ENCODE data around the gene TNC. TPM values are rescaled to one million over a fixed set of nuclear protein-coding genes. Genes with fewer than 3 reads are reported as not detected.

TNC gene
- total RNA-seq, 2 donors from 2014 or later = 35.4 to 92.5 TPM

DNA sequence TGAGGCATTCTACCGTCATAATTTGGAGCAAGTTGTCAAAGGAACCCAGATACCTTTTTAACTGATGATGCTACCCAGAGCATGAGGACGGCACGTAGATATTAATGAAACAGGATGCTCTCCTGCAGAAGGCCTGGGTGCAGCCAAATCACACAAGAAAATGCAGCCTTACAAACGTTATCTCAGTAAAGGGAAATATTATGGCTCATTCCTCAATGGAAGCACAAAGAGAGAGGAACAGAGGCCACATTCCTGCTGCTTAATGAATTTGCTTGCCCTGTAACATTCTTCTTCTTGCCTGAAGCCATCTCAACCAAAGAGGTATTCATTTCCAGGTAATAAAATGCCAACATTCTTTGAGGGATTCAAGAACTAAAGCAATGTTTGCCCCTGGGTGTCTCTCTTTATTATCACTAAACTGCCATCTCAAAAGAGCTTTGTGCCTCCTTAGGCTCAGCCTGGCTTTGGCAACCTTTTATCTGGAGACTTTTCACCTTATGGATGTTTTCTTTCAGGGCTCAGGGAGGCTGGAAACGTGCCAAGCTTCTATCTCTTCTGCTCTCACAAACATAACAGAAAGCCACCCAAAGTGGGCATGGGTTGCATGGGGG lies 92.9 kb downstream of the TNC start:
- Histone ChIP-seq H3K27ac (no peak overlapping the region), H3K4me3 (no peak overlapping the region), H3K27me3 (replicated peaks; ENCODE audit: insufficient read depth) (no peaks in the 10 kb centered on the region), H3K4me1 (replicated peaks) (no peaks in the 10 kb centered on the region), H3K9me3 (no peaks in the 10 kb centered on the region), H3K36me3 (no peaks in the 10 kb centered on the region)
- intact Hi-C loops (cut with DNase I) = no loop called here
- DNase-seq (ENCODE audit: low spot score) = no peak
- TF ChIP-seq POLR2AphosphoS5 (IDR thresholded peaks at IDR 0.05) (peak; percentile 13), POLR2A (IDR thresholded peaks at IDR 0.05) (no peak)
- WGBS = 34% methylated on average over 5 of the region's 5 CpGs

DNA sequence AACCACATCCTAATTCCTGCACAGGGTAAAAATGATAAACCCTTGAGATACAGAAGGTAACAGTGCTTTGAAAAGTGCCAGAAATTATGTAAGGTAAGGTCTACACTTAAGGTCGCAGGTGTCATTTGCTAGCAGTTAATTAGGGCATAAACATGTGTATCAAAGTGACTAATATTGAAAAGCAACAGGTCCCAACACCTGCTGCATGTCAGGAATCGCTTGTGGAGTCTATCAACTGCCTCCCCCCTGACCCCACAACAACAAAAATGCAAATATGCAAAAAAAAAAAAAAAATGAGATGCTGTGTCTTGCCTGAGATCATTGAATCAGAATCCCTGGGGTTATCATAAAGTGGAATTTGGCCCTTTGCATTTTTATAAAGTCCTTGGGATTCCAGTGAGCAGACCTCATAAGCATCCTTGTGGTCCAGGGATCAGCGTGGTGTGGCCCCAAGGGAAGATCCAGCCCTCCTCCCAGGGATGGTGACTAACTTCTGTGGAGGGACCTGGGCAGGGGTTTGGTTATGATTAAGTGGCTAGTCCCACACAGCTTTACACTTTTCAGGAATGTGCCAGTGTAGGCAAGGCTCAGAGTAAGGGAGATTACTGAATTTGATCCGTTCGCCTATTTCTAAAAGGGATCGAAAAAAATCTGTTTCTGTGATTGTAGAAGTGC lies 95.1 kb downstream of the TNC start:
- TF ChIP-seq, protein P1, sequence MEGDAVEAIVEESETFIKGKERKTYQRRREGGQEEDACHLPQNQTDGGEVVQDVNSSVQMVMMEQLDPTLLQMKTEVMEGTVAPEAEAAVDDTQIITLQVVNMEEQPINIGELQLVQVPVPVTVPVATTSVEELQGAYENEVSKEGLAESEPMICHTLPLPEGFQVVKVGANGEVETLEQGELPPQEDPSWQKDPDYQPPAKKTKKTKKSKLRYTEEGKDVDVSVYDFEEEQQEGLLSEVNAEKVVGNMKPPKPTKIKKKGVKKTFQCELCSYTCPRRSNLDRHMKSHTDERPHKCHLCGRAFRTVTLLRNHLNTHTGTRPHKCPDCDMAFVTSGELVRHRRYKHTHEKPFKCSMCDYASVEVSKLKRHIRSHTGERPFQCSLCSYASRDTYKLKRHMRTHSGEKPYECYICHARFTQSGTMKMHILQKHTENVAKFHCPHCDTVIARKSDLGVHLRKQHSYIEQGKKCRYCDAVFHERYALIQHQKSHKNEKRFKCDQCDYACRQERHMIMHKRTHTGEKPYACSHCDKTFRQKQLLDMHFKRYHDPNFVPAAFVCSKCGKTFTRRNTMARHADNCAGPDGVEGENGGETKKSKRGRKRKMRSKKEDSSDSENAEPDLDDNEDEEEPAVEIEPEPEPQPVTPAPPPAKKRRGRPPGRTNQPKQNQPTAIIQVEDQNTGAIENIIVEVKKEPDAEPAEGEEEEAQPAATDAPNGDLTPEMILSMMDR (IDR thresholded peaks at IDR 0.05) = no peak
- TF ChIP-seq POLR2A (IDR thresholded peaks at IDR 0.05) (no peak), POLR2AphosphoS5 (IDR thresholded peaks at IDR 0.05) (no peak)

DNA sequence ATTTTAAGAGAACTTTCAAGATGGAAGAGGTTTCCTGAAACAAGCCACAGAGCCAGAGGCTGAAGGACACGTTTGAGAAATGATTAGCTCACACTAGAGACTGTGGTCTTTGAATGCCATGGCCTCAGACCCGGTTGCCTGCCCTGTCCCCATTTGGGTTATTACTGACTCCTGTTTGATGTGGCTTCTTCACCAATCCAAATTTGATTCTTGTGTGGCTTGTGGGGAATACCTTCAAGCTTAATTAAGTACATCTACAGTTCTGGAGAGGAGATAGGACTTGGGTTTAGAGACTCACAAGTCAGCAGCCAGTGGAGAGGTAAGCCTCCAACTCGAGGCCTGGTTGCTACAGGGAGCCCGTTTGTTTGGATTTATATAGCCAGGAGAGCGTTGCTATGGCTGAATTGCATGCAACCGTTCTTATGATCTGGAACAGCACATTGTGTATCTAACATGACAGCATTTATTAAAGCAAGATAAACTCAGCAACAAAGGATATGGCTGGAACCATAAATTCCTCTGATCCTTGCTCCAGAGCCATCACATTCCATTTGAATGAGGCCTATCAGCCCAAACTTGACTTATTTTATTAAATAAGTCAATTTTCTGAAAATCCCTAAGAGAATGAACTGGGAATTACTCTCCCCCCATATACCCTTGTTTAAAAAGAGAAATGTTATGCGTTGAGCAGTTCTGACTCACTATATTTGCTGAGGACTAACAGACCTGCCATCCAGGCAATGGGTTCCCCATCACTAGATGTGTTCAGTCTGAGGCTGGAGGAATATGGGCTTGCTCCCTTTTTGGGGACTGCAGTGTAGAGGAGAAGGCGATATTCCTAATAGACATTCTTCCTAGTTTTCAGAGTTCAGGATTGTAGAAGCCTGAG lies 99.2 kb downstream of the TNC start:
- intact Hi-C loops (cut with DNase I) = loop anchor here (10.0 kb wide), 1 partner anchor 614 kb away; no protein-coding TSS in a partner anchor
- Histone ChIP-seq H3K27me3 (replicated peaks; ENCODE audit: insufficient read depth) (no peaks in the 10 kb centered on the region), H3K27ac (no peak overlapping the region), H3K4me3 (no peak overlapping the region), H3K4me1 (replicated peaks) (no peaks in the 10 kb centered on the region), H3K9me3 (no peaks in the 10 kb centered on the region), H3K36me3 (no peaks in the 10 kb centered on the region)
- 36% methylated on average over 8 of the region's 8 CpGs for WGBS
- TF ChIP-seq POLR2AphosphoS5 (IDR thresholded peaks at IDR 0.05) (peak; percentile 67), POLR2A (IDR thresholded peaks at IDR 0.05) (no peak)
- TF ChIP-seq, protein P1 (IDR thresholded peaks at IDR 0.05) = no peak
- peak; percentile 33 for DNase-seq (ENCODE audit: low spot score)

More for the DNA sequence above, 95.1 kb downstream of the TNC start:
- no peak for DNase-seq (ENCODE audit: low spot score)
- H3K27ac ChIP-seq = no peak overlapping the region
- no peaks in the 10 kb centered on the region for H3K27me3 ChIP-seq (replicated peaks; ENCODE audit: insufficient read depth)
- H3K4me1 ChIP-seq (replicated peaks) = no peaks in the 10 kb centered on the region
- WGBS = 91% methylated on average over 6 of the region's 6 CpGs
- no peaks in the 10 kb centered on the region for H3K36me3 ChIP-seq
- no peaks in the 10 kb centered on the region for H3K9me3 ChIP-seq
- intact Hi-C loops (cut with DNase I) = no loop called here
- no peak overlapping the region for H3K4me3 ChIP-seq

DNA sequence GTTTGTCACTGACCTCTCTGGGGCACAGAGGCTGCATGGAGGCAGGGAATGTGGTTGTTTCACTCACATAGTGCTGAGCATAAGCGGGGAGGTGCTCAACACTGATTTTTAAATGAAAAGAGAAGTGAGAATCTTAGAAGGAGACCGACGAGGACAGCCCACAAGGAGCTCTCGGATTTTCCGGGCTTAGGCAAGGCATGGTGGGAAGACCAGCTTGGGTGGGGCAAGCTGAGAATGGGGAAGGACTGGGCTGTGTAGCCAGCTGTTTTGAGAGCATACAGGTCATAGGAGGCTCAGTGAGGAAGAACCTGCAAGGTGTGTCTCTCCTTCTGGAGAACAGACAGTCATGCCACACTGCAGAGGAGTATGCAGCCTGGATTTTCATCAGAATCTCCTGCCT lies 101.6 kb downstream of the TNC start:
- Histone ChIP-seq H3K9me3 (no peaks in the 10 kb centered on the region), H3K27me3 (replicated peaks; ENCODE audit: insufficient read depth) (no peaks in the 10 kb centered on the region), H3K27ac (no peak overlapping the region), H3K4me1 (replicated peaks) (no peaks in the 10 kb centered on the region), H3K4me3 (no peak overlapping the region), H3K36me3 (no peaks in the 10 kb centered on the region)
- DNase-seq (ENCODE audit: low spot score) = no peak
- intact Hi-C loops (cut with DNase I) = loop anchor here (10.0 kb wide), 1 partner anchor 612 kb away; no protein-coding TSS in a partner anchor
- TF ChIP-seq POLR2A (IDR thresholded peaks at IDR 0.05) (no peak), POLR2AphosphoS5 (IDR thresholded peaks at IDR 0.05) (no peak)
- TF ChIP-seq, protein P1 (IDR thresholded peaks at IDR 0.05) = no peak
- WGBS = 82% methylated on average over 5 of the region's 5 CpGs

DNA sequence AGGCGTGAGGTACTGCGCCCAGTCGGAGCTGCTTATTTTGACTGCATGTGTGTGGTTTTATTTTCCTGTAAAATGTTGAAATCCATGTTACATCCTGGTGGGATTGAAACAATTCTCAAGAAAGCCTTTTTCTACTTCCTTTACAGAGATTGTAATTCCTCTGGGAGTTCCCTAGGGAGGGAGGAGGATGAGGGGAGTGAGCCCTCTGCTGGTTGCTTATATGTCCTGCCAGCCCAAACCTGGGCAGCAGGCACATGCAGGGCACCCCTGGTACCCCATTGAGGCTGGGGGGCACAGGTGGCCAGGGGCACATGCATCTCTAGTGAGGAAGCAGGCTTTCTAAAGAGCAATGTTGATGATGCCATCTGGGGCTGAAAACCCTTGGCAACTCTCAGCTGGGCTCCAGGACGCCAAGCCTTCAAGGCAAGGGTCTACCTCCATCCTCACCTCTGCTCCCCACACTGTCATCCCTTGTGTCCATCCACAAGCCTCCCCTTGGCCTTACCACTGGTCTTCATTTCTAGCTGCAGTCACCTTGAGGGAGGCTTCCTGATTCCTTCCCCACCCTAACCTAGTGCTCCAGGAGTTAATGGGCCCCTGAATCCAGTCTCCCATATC lies 102.8 kb downstream of the TNC start:
- no peaks in the 10 kb centered on the region for H3K9me3 ChIP-seq
- H3K27ac ChIP-seq = no peak overlapping the region
- H3K4me3 ChIP-seq = no peak overlapping the region
- H3K4me1 ChIP-seq (replicated peaks) = no peaks in the 10 kb centered on the region
- intact Hi-C loops (cut with DNase I) = loop anchor here (2.0 to 10.0 kb wide), 2 partner anchors 510 to 610 kb away; no protein-coding TSS in a partner anchor
- DNase-seq (ENCODE audit: low spot score) = no peak
- no peaks in the 10 kb centered on the region for H3K27me3 ChIP-seq (replicated peaks; ENCODE audit: insufficient read depth)
- TF ChIP-seq POLR2AphosphoS5 (IDR thresholded peaks at IDR 0.05) = no peak
- no peak for TF ChIP-seq POLR2A (IDR thresholded peaks at IDR 0.05)
- TF ChIP-seq, protein P1 (IDR thresholded peaks at IDR 0.05) = peak in 3 of 4 experiments; percentile 46 to 62 (median 46)
- no peaks in the 10 kb centered on the region for H3K36me3 ChIP-seq
- 80% methylated on average over 4 of the region's 4 CpGs for WGBS

Measured in prostate gland (tissue), 2 donors.